Measurements from ENCODE around the gene H2AZ2.
"Not testable (repeated sequence)": the region's sequence is repeated elsewhere in the genome, so short reads cannot be mapped to it uniquely, and the experiment has no call there.

H2AZ2 gene

GRCh38 chr7:44870336-44870735 is 22.4 kb upstream of the H2AZ2 start:
- DNase-seq = not testable (repeated sequence)

- no peak for DNase-seq
Measured at GRCh38 chr7:44867073-44867995, 19.4 kb upstream of the H2AZ2 start.

- DNase-seq = not testable (repeated sequence)
Measured at GRCh38 chr7:44861949-44862348, 14.1 kb upstream of the H2AZ2 start.

GRCh38 chr7:44858161-44858560 is 10.3 kb upstream of the H2AZ2 start:
- DNase-seq = no peak

- DNase-seq = no peak
Measured at GRCh38 chr7:44854644-44855364, 6.9 kb upstream of the H2AZ2 start.

GRCh38 chr7:44853391-44853790 is 5.5 kb upstream of the H2AZ2 start:
- no peak for DNase-seq

GRCh38 chr7:44852590-44852989 is 4.7 kb upstream of the H2AZ2 start:
- no peak for DNase-seq

GRCh38 chr7:44849885-44850544 is 2.1 kb upstream of the H2AZ2 start:
- no peak for DNase-seq

- no peak for DNase-seq
Measured at GRCh38 chr7:44849259-44849884, 1.5 kb upstream of the H2AZ2 start.

GRCh38 chr7:44847509-44847919 is 373 bp downstream of the H2AZ2 start:
- peak; percentile 89 for DNase-seq

GRCh38 chr7:44846816-44847508 is 925 bp downstream of the H2AZ2 start:
- DNase-seq = no peak

GRCh38 chr7:44846390-44846789 is 1.5 kb downstream of the H2AZ2 start:
- DNase-seq = peak; percentile 43

GRCh38 chr7:44845451-44845850 is 2.4 kb downstream of the H2AZ2 start:
- no peak for DNase-seq

- DNase-seq = not testable (repeated sequence)
Measured at GRCh38 chr7:44843440-44843839, 4.4 kb downstream of the H2AZ2 start.

GRCh38 chr7:44842675-44843074 is 5.2 kb downstream of the H2AZ2 start:
- DNase-seq = not testable (repeated sequence)

- no peak for DNase-seq
Measured at GRCh38 chr7:44838751-44839150, 9.1 kb downstream of the H2AZ2 start.

- no peak for DNase-seq
Measured at GRCh38 chr7:44827567-44827966, 20.3 kb downstream of the H2AZ2 start.

GRCh38 chr7:44824894-44825526 is 22.9 kb downstream of the H2AZ2 start:
- no peak for DNase-seq

GRCh38 chr7:44823255-44823781 is 24.6 kb downstream of the H2AZ2 start:
- no peak for DNase-seq

- DNase-seq = no peak
Measured at GRCh38 chr7:44819292-44819691, 28.6 kb downstream of the H2AZ2 start.

- no peak for DNase-seq
Measured at GRCh38 chr7:44814919-44815318, 33.0 kb downstream of the H2AZ2 start.

Data from central memory CD4-positive, alpha-beta T cell (primary cell).